NCI-H69 (cell line): ENCODE data around the gene INTS6.

Experiments used
- DNase-seq: peaks from one replicate; lab custom pipeline; 2025; lab: John Stamatoyannopoulos, UW

Gene INTS6

DNA sequence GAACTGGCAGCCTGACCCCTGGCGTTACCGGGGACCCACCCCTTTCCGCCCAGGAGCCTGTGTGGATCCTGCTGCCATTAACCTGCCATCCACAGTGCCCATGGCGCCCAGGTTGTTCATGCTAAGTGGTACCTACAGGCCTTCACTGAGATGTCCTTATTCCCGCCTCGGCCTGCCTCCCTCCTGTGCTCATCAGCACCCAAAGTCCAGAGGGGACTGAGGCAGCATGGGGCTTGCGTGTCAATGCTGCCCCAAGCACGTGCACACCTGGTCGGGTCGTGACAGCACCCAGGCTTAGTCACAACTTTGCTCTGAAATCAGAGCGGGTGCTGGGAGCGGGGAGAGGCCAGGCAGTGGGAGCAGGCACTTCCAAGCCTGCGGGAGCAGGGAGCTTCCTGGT is 3.7 kb upstream of the INTS6 start:
- DNase-seq: no peak

DNA sequence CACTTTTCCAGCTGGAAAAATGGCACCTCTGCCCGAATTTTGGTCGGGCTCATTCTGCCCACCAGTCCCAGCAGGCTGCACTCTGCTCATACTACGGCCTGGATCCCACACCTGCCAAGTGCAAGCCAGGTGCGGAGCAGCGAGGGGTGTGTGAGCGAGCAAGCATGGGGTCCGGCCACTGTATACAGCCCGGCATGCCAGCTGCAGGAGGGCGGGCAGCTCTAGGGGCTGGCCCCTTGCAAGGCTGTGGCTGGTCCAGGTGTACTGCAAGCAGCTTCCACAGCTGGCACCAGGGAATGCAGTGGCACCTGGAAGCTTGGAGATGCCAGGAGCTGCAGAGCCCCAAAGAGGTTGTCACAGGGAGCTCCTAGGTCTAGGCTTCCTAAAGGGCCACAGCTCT is 2.7 kb upstream of the INTS6 start:
- DNase-seq: no peak

DNA sequence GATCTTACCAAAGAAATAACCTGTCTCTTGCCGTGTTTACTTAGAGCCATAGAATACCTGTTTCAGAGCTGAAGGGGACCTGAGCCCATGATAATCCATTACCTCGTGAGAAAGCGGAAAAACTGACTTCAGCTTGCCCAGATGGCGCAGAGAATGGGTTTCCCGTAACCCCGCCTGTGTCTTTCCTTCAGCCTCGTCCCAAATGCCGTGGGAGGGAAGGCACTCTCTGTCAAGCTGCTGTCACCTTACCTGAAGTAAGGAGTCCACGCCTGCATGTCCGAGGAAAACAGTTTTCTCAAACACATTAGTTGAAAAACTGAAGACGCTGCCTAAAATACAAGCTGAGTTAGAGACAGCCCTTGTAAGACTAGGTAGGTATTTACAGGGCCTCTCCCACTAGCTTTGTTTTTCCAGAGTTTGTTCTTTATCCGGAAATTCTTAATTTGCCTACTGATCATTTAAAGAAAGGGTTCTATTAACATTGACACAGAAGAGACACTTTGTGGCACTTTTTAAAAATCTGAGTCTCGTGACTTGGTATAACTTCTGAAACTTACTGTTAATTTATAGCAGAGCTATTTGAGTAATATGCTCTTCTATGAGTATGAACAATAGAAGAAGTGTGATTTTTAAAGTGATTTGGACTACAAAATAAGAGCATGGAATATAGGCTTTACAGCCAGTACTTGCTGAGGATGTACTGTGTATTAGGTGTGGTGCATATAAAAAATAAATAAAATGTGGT is 1.3 kb upstream of the INTS6 start:
- peak; percentile 55 for DNase-seq

DNA sequence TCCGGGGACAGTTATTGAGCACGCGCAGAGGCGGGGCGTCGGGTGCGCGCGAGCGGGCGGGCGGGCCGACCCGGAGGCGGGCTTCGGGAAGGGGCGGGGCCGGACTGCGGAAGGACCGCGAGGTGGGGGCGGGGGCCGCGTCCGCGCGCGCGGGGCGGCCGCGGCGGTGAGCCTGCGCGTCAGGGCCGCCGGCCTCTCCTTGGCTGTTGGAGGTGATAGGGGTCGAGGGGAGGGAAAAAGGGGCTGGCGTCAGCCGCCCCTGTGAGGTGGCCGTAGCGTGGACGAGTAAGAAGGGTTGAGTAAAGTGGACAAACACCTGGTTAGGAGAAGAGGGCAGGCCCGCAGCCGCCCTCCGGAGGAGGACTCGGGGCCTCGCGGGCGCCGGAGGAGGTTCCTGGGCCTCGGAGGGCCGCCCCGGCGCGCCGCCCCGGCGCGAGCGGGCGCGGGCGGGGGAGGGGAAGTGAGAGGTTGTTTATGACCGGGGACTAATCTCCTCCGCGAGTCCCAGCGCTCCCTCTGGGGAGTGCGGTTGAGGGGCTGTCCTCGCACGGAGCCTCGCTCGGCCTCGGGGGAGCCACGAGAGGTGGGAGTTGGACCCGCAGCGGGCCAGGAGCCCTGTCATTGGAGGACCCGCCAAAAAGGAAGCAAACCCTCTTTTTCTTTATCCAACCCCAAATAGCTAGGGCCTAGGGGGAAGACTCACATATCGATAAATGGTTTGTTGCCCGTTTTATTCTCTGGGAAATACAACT is 547 bp upstream of the INTS6 start:
- peak; percentile 88 for DNase-seq

DNA sequence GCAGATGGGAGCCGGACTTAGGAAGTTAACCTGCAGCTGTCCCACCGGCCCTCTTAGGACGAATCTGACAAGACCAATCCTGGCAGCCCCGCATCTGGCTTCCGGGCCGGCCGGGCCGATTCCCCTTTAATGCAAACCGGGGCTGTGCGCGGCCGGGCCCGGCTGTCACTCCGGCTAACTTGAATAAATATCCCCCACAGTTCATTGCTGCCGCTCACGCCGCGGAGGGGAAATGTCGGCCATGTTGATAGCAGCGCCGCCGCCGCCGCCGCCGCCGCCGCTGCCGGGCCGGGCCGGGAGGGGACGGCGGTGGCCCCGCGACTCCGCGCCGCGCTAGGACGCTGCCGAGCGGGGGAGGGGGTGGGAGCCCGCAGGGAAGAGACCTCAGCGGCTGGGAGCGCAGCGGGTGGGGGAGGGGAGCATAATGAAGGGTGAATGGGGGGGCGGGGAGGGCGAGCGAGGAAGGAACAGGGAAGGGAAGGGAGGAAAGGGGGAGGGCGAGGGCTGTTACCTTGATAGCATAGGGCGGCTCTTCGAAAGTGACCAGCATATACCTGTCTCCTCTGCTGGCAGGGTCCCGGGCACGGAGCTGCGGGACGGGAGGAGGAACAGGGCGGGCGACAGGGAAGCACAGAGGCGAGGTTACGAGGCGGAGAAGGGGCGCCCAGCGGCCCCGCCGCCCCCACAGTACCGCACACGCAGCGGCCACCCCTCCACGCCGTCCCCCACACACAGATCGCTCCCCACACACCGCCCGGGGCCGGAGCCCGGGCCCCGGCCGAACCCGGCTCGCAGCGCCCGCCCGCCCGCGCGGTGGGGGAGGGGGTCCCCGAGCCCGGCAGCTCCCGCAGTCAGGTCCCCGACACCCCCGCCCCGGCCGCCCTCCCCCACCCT is 1.1 kb downstream of the INTS6 start:
- DNase-seq: peak; percentile 80

DNA sequence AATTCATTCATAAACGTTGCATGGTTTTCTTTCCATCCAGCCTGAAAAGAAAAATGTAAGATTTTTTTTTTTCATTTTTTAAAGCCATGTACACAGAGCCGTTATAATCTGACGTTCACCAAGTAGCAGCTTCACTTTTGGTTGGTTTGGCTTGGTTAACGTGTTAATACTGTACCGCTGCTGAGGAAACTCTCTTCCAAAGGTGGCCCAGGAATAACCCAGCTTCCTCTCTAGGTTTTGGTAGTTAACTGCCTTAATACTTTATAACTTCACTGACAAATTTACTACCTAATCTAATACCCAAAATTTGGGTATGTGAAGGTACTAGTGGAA is 1.7 kb downstream of the INTS6 start:
- DNase-seq: no peak

DNA sequence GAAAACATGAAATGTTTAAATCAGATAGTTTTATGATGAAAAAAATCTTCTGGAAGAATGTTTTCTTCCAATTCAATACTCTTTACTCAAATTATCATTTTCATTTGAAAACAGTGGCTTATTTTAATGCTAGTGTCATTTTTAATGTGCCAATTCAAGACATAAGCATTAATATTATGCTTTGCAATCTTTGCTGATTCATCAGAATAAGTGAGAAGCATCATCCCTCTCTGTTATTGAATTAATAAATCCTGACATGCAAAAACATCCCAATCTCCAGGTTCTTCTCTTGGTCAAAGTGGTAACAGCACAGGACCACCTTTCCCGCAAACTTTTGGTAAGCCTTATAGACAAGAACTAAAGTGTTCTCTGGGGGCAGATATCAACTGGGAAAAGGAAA is 3.8 kb downstream of the INTS6 start:
- no peak for DNase-seq

- no peak for DNase-seq
These were observed 7.9 kb downstream of the INTS6 start for GRCh38 chr13:51444922-51445321.

DNA sequence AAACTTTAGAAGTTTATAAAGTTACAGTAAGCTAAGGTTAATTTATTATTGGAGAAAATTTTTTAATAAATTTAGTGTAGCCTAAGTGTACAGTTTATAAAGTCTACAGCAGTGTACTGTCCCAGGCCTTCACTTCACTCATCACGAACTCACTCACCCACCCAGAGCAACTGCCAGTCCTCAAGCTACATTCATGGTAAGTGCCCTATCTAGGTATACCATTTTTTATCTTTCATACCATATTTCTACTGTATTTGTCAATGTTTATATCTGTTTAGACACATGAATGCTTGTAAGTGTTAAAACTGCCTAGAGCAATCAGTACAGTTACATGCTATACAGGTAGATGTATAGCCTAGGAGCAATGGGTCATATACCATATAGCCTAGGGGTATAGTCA is 12.5 kb downstream of the INTS6 start:
- DNase-seq: no peak

- no peak for DNase-seq
These were observed 15.2 kb downstream of the INTS6 start for GRCh38 chr13:51437550-51438127.

GRCh38 chr13:51435002-51435578 is 17.7 kb downstream of the INTS6 start:
- DNase-seq: peak; percentile 6

DNA sequence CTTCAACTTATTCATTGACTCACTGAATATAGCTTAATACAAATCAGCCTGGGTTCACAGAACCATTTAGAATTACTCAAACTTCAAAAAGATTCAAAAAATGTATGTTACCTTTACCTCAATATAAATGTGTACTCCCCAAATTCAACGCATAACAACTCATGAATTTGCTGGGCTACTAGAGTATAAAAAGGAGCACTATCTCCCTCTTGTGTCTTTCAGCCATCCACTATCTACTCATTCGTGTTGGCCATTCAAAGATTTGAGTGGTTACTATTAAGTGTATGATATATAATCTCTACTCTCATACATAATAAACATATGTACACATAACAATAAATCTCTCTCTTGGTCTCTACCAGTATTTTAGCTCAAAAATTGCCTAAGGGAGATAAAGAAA is 20.3 kb downstream of the INTS6 start:
- DNase-seq: no peak

DNA sequence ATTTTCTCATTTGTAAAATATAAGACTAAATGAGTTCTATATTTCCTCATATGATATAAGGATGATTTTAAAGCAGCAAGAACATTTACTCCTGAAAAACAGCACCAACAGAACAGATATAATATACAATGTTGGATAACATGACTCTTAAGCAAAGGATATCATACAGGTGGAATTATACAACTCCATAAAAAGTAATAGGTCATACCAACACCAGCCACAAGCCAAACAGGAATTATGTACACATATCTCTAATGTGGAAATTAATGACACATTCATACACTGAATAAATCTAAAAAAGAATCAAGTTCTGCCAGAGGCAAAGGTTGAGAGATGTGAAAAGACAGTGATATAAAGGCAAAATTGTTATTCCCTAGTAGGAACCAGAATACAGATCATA is 25.9 kb downstream of the INTS6 start:
- DNase-seq: no peak

DNA sequence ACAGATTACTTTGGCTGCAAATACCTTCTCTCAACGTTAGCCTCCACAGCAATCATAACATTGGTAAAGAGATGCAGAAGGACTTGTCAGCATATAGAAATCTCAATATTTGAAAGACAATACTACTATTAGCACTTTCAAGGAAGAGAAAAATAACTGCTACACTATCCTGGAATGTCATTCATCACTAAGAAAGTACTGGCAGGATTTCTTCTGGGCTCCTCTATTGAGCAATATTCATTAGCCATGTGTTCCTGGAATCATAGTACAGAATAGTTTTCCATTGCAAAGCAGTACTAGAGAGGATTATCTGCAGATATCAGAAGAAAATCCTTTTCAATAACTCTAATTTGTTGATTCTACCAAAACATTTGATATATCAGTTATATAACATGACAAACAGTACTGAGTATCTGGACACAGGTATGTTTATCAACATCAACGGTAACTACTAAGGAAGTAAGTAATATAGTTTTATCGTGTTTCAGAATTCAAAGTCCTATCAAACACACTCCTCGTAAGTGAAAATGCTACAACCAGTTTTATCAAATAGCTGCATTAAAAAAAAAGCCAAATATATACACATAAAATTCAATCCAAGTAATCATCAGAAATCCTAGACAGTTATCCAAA is 27.3 kb downstream of the INTS6 start:
- DNase-seq: no peak

DNA sequence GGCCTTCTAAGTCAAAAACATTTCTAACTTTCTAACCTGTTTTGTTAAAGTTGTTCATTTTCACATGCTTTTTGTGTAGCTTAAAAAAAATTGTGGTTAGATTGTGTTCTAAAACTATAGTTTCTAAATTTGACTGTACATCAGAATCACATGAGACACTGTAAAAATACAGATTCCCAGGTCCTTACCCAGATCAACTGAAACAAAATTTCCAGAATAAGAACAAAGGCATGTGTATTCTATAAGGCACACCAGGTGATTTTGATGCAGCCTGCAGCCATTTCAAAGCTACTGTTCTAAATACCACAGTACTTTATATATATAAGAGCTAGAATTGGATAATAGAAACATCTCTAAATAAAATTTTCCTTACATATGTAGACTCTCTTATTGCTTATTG is 29.1 kb downstream of the INTS6 start:
- DNase-seq: no peak

GRCh38 chr13:51422484-51422883 is 30.4 kb downstream of the INTS6 start:
- DNase-seq: no peak

GRCh38 chr13:51420681-51421490 is 31.9 kb downstream of the INTS6 start:
- no peak for DNase-seq

DNA sequence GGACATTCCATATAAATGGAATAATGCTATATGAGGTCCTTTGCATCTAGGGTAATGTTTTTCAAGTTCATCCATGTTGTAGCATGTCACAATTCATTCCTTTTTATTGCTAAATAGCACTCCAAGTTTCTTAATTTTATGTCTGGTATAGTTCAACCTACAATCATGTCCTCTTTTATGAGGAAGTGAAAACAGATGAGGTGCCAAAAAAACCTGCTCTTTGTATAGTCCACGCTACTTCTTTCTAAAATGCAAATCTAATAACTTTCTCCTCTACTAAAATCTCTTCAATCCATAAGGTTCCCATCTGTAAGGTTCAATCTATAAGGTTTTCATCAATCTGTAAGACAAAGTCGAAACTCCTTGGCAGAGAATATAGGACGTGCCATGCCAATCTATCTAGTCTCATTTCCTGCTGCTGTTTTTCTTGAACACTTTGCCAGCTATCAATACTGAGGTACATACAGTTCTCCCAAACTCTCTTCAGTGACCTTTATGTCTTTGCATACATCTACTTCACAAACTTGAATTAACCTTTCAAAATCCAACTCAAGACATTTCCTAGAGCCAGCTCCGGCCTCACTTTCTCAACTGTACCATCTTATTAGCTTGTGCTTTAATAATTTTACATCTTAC is 33.7 kb downstream of the INTS6 start:
- DNase-seq: no peak

DNA sequence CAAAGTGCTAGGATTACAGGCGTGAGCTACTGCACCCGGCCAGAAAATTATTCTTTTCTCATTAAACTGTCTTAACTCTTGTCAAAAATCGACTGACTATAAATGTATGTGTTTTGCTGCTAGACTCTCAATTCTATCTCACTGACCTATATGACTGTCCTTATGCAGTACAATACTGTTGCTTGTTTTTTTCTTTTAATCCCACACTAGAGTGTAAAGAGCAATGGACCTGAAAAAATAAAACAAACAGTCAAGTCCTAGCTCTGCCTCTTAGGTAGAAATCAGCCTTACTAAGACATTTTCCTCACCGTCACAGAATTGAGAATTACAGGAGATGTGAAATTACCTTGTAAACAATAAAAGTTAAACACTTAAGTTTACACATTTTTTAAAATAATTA is 35.1 kb downstream of the INTS6 start:
- DNase-seq: no peak

GRCh38 chr13:51416107-51416506 is 36.7 kb downstream of the INTS6 start:
- DNase-seq: no peak
